ENCODE results near the gene SESTD1.

The SESTD1 gene

GRCh38 chr2:179302764-179303571 lies 38.3 kb upstream of the SESTD1 start:
- DNase-seq (ENCODE audit: low read depth), result peak; percentile 65
- no peak for TF ChIP-seq CTCF (IDR thresholded peaks at IDR 0.05; ENCODE audit: control insufficient read depth, extremely low read depth, insufficient read depth)
- no peak overlapping the region for H3K4me3 ChIP-seq (ENCODE audit: low read depth, low read length)

GRCh38 chr2:179302149-179302548 lies 37.5 kb upstream of the SESTD1 start:
- no peak for DNase-seq (ENCODE audit: low read depth)

GRCh38 chr2:179298666-179299065 lies 34.0 kb upstream of the SESTD1 start:
- DNase-seq (ENCODE audit: low read depth), result no peak
- H3K4me3 ChIP-seq (ENCODE audit: low read depth, low read length), result no peak overlapping the region
- TF ChIP-seq CTCF (IDR thresholded peaks at IDR 0.05; ENCODE audit: control insufficient read depth, extremely low read depth, insufficient read depth), result no peak

More at GRCh38 chr2:179302149-179302548, 37.5 kb upstream of the SESTD1 start:
- H3K4me3 ChIP-seq (ENCODE audit: low read depth, low read length), result no peak overlapping the region
- no peak for TF ChIP-seq CTCF (IDR thresholded peaks at IDR 0.05; ENCODE audit: control insufficient read depth, extremely low read depth, insufficient read depth)

- DNase-seq (ENCODE audit: low read depth), result no peak
- H3K4me3 ChIP-seq (ENCODE audit: low read depth, low read length), result no peak overlapping the region
- TF ChIP-seq CTCF (IDR thresholded peaks at IDR 0.05; ENCODE audit: control insufficient read depth, extremely low read depth, insufficient read depth), result no peak
These were observed 33.3 kb upstream of the SESTD1 start for GRCh38 chr2:179297927-179298326.

GRCh38 chr2:179290329-179290728 lies 25.7 kb upstream of the SESTD1 start:
- no peak for DNase-seq (ENCODE audit: low read depth)
- H3K4me3 ChIP-seq (ENCODE audit: low read depth, low read length), result no peak overlapping the region
- no peak for TF ChIP-seq CTCF (IDR thresholded peaks at IDR 0.05; ENCODE audit: control insufficient read depth, extremely low read depth, insufficient read depth)

- H3K4me3 ChIP-seq (ENCODE audit: low read depth, low read length), result no peak overlapping the region
- DNase-seq (ENCODE audit: low read depth), result no peak
- TF ChIP-seq CTCF (IDR thresholded peaks at IDR 0.05; ENCODE audit: control insufficient read depth, extremely low read depth, insufficient read depth), result no peak
These were observed 20.4 kb upstream of the SESTD1 start for GRCh38 chr2:179285060-179285459.
